GM18909 (cell line): ENCODE measurements around the gene LAMB1.
"Not testable (repeated sequence)": the region's sequence is repeated elsewhere in the genome, so short reads cannot be mapped to it uniquely, and the experiment has no call there.

ENCODE experiments used
- ATAC-seq: cut with Tn5 transposase; IDR thresholded peaks from one replicate; pipeline ENCODE4 v1.9.1; 2021; ENCODE audit warnings: mild to moderate bottlenecking; ENCODE audit not compliant: unreplicated experiment, poor library complexity

LAMB1 gene

GRCh38 chr7:107976620-107977019, 26.3 kb downstream of the LAMB1 start:
- no peak for ATAC-seq

DNA sequence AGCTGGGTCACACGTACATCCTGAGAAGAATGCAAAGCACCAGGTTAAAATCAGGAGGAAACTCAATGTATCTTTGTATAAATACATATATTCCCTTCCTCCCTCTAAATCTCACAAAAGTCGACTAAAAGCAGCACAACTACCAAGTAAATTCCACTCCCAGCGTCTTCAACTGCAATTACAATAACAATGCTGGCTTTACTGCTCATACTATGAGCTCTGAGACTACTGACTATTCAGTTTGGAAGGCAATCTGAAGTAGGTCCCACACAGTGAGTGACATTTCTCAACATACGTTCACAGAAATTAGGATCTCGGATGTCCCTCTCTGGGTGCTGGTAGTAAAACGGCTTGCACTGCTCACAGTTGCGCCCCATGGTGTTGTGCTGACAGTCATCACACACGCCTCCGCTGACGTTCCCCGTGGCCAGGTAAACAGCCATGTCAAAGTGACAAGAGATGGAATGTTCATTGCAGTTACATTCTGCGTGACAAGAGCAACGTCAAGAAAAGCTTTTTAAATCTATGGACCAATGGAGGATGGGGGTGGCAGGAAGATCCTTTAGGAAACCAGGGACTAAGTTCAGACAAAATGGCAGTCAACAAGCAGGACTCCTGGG, 27.5 kb downstream of the LAMB1 start:
- ATAC-seq: no peak

DNA sequence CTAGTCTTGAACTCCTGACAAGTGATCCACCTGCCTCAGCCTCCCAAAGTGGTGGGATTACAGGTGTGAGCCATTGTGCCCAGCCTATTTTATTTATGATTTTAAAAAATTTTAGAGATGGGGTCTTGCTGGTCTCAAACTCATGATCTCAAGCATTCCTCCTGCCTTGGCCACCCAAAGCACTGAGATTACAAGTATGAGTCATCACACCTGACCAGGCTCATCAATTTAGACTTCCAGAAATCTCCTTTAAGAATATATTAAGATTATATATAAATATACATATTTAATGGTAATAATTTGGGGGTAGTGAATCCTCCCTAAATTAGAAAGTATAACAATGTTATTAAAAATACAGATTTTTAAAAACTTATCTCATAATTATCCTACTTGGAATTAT, 29.1 kb downstream of the LAMB1 start:
- ATAC-seq: no peak

- ATAC-seq: no peak
Measured at GRCh38 chr7:107972941-107973376, 30.0 kb downstream of the LAMB1 start.

GRCh38 chr7:107972075-107972482, 30.9 kb downstream of the LAMB1 start:
- ATAC-seq: no peak

DNA sequence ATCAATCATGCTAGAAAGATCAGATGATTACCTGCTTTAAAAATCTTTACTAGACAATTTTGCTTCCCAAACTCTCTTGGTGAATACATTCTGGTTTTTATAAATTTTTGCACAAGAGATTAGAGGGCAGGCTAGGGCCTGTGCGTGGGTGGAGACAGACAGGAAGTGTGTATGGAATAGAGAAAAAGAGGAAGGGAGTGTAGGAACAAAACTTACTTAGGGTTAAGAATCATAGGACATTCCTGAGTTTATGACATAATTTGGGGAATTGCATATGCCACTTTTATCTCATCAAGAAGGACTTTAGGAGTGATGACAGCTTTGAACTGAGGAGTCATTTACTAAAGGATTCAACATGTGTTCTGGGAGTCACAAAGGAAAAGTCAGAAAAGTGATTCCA, 31.3 kb downstream of the LAMB1 start:
- no peak for ATAC-seq

GRCh38 chr7:107971100-107971499, 31.9 kb downstream of the LAMB1 start:
- no peak for ATAC-seq

DNA sequence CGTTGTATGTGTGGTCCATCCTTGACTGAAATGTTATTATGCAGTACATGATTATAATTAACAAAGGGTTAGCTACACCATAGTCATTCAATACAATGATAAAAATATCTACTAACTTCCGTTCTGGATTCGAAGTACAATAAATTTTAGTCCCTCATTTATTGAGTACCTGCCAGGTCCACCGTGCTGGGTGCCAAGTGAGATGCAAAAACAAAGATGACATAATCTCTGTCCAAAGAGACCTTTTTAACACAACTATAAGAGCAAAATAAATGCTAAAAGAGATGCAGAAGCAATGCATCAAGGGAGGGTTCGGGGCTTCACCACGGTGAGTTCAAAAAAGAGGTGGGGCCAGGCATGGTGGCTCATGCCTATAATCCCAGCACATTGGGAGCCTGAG, 33.1 kb downstream of the LAMB1 start:
- ATAC-seq: no peak

- ATAC-seq: no peak
Measured at GRCh38 chr7:107968449-107968848, 34.5 kb downstream of the LAMB1 start.

DNA sequence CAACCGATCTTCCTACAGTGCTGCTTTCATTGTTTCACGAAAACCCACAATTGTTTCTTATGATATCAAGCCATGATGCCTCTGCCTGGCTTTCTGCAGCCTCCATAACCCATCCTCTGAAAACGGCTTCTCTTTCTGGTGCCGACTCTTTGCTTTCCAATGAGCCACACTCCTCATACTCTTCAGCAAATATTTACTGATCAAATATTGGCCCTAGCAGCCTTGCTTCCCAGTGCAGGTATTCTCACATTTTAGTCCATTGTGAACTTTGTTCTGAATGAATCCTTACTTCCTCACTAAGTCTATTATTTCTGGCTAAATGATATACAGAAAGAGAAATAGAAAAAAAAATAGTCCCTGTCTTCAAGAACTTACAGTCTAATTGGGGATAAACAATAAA, 35.5 kb downstream of the LAMB1 start:
- no peak for ATAC-seq

GRCh38 chr7:107966711-107967110, 36.2 kb downstream of the LAMB1 start:
- no peak for ATAC-seq

- ATAC-seq: no peak
Measured at GRCh38 chr7:107964510-107964909, 38.5 kb downstream of the LAMB1 start.

DNA sequence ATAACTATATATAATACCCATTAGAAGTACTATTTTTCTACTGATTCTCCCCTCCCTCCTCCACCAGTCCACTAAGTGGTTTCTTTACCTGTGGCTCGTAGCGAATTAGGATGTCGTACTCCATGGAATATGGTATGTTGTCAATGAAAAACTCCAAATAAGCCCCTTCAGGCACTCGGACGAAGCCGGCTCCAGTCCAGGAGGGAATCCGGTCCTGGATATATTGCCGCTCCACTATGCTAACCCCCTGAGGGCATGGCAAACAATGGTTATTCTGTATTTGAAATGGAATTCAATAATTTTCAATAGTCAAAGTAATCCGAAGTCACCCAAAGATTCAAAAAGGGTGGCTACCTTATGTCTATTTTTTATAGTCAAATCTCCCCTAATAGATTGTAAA, 40.1 kb downstream of the LAMB1 start:
- ATAC-seq: no peak

- ATAC-seq: no peak
Measured at GRCh38 chr7:107961405-107961804, 41.6 kb downstream of the LAMB1 start.

DNA sequence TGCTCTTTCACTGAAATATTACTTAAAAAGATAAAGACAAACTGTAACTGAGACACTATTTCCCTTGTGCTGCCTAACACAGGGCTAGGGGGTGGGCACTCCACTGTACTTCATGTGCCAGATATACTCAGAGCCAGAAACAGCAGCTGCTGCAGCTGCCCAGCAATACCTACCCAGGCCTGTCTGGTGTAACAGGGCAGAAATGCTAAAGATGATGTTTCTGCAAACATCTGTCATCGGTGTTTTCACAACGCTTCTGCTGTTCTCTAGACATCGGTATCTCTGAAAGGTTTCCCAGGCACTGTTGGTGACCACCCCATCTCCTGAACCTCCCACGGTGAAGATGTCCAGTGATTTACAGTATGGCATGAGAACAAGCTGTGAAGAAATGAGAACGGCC, 42.7 kb downstream of the LAMB1 start:
- no peak for ATAC-seq

- no peak for ATAC-seq
Measured at GRCh38 chr7:107959527-107959898, 43.4 kb downstream of the LAMB1 start.

DNA sequence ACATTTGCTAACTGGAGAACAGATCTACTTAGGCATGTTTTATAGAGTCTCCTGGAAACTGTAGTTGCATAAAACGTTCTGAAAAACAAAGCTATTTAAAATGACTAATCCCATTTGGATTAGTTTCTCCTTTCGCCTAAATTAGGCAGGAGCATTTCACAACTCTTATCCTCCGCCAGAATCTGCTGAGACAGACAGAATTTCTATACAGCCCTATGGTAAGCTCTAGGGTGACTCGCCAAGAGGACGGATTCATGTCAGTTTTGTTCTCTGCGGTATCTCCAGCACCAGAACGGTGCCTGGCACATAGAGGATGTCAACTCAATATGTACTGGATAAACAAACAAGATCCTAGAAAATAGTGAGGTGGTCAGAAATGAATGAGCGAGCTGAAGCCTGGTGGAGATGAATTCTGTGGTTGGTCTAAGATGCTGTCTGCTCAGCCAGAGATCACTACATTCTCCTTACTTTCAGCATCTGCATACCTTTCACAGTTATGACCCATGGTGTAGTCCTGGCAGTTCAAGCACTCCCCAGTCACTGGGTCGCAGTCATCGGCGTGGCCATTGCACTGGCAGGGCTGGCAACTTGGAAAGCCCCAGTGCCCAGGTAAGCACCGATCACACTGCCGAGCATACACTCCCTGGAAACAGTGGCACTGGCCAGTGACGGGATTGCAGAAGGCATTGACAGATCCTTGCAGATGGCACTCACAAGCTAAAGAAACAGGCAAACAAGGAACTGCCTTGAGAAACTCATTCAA, 44.0 kb downstream of the LAMB1 start:
- ATAC-seq: no peak

DNA sequence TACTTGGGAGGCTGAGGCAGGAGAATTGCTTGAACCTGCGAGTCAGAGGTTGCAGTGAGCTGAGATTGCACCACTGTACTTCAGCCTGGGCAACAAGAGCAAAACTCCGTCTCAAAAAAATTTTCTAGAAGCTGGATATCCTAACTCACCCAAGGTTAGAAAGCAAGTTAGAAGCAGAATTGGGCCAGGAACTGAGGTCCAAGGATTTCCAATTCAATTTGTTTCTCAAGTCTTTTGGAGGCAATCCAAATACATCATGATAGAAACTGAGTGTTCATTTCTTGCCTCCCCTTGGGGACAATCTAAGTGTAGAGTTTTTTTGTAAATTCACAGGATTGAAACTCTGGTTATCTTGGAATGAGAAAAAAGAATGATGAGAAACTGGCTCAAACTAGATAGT, 45.5 kb downstream of the LAMB1 start:
- ATAC-seq: no peak

DNA sequence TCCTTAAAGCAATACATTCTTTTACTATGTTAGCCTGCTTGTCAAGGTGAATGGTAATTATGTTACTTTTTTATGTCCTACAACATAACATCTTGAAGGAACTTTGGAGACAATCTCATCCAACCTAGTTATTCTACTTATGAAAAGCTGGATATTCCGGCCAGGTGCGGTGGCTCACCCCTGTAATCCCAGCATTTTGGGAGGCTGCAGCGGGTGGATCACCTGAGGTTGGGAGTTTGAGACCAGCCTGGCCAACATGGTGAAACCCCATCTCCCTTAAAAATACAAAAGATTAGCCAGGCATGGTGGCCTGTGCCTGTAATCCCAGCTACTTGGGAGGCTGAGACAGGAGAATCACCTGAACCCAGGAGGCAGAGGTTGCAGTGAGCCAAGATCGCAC, 46.0 kb downstream of the LAMB1 start:
- not testable (repeated sequence) for ATAC-seq

GRCh38 chr7:107955394-107955793, 47.6 kb downstream of the LAMB1 start:
- no peak for ATAC-seq

DNA sequence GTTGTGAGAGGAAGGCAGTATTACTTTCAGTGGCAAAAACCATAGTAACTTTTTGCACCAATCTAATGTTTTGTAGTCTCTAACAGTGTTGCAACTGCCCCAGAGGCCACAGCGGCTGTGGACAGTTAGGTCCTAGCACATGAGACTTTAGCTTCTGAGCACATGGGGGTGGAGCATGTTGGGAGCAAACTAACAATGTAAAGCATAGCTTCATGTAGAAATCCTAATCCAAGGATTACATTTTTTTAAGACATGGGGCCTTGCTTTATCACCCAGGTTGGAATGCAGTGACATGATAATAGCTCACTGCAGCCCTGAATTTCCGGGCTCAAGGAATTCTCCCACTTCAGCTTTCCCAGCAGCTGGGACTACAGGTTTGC, 49.0 kb downstream of the LAMB1 start:
- ATAC-seq: no peak

DNA sequence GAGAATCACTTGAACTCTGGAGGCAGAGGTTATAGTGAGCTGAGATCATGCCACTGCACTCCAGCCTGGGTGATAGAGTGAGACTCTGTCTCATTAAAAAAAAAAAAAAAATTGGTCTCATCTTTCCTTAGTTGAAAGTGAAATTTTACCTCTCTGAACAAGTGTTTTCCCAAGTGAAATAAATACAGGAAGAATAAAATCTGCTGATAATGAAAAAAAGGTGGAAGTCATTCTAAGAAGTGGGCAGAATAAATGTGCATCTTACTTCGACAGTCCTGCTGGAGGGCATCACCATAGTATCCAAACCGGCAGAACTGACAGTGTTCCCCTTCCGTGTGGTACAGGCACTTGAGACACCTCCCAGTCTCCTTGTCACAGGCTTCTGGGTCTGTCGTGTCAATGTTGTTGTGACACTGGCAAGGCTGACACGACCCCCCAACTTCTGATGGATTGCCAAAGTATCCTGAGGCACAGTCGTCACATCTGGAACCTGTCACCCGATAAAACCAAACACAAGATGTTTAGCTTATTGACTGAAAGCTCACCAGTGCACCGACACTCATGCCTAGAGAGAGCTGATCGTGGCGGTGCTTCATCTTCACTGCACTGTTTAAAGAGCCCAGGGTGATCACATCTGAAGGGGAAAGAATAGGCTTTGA, 49.6 kb downstream of the LAMB1 start:
- ATAC-seq: no peak
